Panc1 (cell line): ENCODE data around the gene NUP133.

ENCODE experiments used
- POLR2AphosphoS5 ChIP-seq: IDR thresholded peaks from 2 replicates; pipeline ENCODE4 v1.6.1; 2012; ENCODE audit warnings: mild to moderate bottlenecking, low read depth, low read length, moderate library complexity
- TF ChIP-seq, protein P1 (sequence below): fragments of 450-650 bp; IDR thresholded peaks from 2 replicates; pipeline ENCODE4 v1.5.1; 2017; ENCODE audit warnings: mild to moderate bottlenecking
- TF ChIP-seq, protein P2 (sequence below), 2 experiments: IDR thresholded peaks; 2 replicates each; pipeline ENCODE4 v1.6.1; 2011 to 2012; ENCODE audit warnings: low read depth in 2 of 2, control low read depth in 1 of 2, low read length in 1 of 2, mild to moderate bottlenecking in 1 of 2, moderate library complexity in 1 of 2; ENCODE audit not compliant: insufficient read depth in 1 of 2

DNA sequence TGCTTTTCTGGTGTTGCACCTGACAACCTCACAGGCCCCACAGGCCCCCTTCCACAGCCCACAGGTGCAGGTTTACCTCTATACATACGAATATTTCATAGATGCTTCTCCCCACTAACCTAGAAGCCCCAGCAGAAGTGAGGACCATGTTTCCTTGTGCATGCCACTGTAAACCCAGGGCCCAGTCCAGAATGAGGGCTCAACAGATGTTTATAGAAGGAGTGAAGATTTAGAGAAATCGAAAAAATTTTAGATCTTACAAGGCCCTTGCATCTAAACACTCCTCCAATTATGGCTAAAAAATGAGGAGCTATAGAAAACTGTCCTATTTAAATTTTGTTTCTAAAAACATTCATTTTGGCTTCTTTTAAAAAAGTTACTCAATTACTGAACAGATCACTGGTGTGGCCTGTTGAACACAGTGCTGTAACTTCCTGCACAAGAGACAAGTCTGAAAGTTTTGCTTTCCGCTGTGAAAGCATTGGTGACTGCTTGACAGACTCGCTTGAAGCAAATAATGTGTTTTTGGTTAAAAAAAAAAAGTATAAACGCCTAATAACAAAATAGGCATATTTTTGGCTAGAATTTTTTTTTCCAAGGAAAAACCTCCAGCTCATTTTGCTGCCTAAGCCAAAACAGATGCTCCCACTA, 49.2 kb upstream of the NUP133 start:
- TF ChIP-seq, protein P1, sequence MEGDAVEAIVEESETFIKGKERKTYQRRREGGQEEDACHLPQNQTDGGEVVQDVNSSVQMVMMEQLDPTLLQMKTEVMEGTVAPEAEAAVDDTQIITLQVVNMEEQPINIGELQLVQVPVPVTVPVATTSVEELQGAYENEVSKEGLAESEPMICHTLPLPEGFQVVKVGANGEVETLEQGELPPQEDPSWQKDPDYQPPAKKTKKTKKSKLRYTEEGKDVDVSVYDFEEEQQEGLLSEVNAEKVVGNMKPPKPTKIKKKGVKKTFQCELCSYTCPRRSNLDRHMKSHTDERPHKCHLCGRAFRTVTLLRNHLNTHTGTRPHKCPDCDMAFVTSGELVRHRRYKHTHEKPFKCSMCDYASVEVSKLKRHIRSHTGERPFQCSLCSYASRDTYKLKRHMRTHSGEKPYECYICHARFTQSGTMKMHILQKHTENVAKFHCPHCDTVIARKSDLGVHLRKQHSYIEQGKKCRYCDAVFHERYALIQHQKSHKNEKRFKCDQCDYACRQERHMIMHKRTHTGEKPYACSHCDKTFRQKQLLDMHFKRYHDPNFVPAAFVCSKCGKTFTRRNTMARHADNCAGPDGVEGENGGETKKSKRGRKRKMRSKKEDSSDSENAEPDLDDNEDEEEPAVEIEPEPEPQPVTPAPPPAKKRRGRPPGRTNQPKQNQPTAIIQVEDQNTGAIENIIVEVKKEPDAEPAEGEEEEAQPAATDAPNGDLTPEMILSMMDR, result no peak
- no peak for TF ChIP-seq POLR2AphosphoS5
- TF ChIP-seq, protein P2, sequence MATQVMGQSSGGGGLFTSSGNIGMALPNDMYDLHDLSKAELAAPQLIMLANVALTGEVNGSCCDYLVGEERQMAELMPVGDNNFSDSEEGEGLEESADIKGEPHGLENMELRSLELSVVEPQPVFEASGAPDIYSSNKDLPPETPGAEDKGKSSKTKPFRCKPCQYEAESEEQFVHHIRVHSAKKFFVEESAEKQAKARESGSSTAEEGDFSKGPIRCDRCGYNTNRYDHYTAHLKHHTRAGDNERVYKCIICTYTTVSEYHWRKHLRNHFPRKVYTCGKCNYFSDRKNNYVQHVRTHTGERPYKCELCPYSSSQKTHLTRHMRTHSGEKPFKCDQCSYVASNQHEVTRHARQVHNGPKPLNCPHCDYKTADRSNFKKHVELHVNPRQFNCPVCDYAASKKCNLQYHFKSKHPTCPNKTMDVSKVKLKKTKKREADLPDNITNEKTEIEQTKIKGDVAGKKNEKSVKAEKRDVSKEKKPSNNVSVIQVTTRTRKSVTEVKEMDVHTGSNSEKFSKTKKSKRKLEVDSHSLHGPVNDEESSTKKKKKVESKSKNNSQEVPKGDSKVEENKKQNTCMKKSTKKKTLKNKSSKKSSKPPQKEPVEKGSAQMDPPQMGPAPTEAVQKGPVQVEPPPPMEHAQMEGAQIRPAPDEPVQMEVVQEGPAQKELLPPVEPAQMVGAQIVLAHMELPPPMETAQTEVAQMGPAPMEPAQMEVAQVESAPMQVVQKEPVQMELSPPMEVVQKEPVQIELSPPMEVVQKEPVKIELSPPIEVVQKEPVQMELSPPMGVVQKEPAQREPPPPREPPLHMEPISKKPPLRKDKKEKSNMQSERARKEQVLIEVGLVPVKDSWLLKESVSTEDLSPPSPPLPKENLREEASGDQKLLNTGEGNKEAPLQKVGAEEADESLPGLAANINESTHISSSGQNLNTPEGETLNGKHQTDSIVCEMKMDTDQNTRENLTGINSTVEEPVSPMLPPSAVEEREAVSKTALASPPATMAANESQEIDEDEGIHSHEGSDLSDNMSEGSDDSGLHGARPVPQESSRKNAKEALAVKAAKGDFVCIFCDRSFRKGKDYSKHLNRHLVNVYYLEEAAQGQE (IDR thresholded peaks at IDR 0.05; ENCODE audit: insufficient read depth in 1 of 2, low read depth in 2 of 2, low read length in 1 of 2), result no peak
